CD14-positive monocyte (primary cell): Measurements from ENCODE around the gene DNAJC18. TPM values are rescaled to one million over a fixed set of nuclear protein-coding genes. Genes with fewer than 3 reads are reported as not detected.
A peak's percentile ranks its signal among the peaks of the same experiment; 100 is the strongest.

ENCODE experiments used
- DNase-seq, 3 donors: peaks; one replicate each; pipeline ENCODE4 v3.0.0-alpha.2; 2011 to 2022
- H2AFZ ChIP-seq: 2 replicates; pipeline ENCODE4 v1.6.0; 2012; ENCODE audit warnings: mild to moderate bottlenecking, low read depth, low read length, inconsistent platforms; ENCODE audit not compliant: insufficient read depth, poor library complexity, severe bottlenecking
- H3K27ac ChIP-seq, 2 donors: 1 replicate in 1 of 2; 2 replicates in 1 of 2; pipeline ENCODE4 v1.5.1; 2012 to 2013; ENCODE audit warnings: low read length in 2 of 2, control low read depth in 1 of 2, inconsistent platforms in 1 of 2, low read depth in 1 of 2, mild to moderate bottlenecking in 1 of 2
- H3K27me3 ChIP-seq, 2 donors: one replicate each; pipeline versions ENCODE4 v1.6.0 to v1.6.1; 2011 to 2013; ENCODE audit warnings: low read length in 2 of 2; ENCODE audit not compliant: control insufficient read depth in 2 of 2, insufficient read depth in 2 of 2
- H3K36me3 ChIP-seq, 2 donors: replicated peaks in 1 of 2; 1 replicate in 1 of 2; 2 replicates in 1 of 2; pipeline versions ENCODE4 v1.5.1 to v1.6.1; 2012 to 2013; ENCODE audit warnings: low read length in 2 of 2, control low read depth in 1 of 2, inconsistent platforms in 1 of 2, mild to moderate bottlenecking in 1 of 2; ENCODE audit not compliant: insufficient read depth in 2 of 2, control insufficient read depth in 1 of 2
- H3K4me1 ChIP-seq, 2 donors: 1 replicate in 1 of 2; 2 replicates in 1 of 2; pipeline versions ENCODE4 v1.5.1 to v1.6.1; 2012 to 2013; ENCODE audit warnings: low read length in 2 of 2, control low read depth in 1 of 2, inconsistent platforms in 1 of 2, mild to moderate bottlenecking in 1 of 2, moderate library complexity in 1 of 2; ENCODE audit not compliant: insufficient read depth in 2 of 2, control insufficient read depth in 1 of 2
- H3K4me2 ChIP-seq: replicated peaks from 2 replicates; pipeline ENCODE3; 2012; ENCODE audit warnings: low read length, moderate library complexity, mild to moderate bottlenecking; ENCODE audit not compliant: poor library complexity, severe bottlenecking; ENCODE audit errors: extremely low read depth
- H3K4me3 ChIP-seq, 3 experiments: fragments of 200-600 bp in 1 of 3; sonication (generic) in 1 of 3; replicated peaks in 1 of 3; 1 replicate in 2 of 3; 2 replicates in 1 of 3; pipeline ENCODE4 v1.5.1; 2011 to 2013; ENCODE audit warnings: low read length in 3 of 3, mild to moderate bottlenecking in 3 of 3, control low read depth in 2 of 3, low read depth in 2 of 3, inconsistent platforms in 1 of 3, moderate library complexity in 1 of 3
- H3K79me2 ChIP-seq: 2 replicates; pipeline ENCODE4 v1.6.0; 2012; ENCODE audit warnings: mild to moderate bottlenecking, control low read depth, inconsistent platforms, low read length, moderate library complexity; ENCODE audit not compliant: insufficient read depth
- H3K9ac ChIP-seq: 2 replicates; pipeline ENCODE4 v1.6.0; 2017; ENCODE audit warnings: low read length, mild to moderate bottlenecking; ENCODE audit not compliant: insufficient read depth, poor library complexity, severe bottlenecking
- H3K9me3 ChIP-seq, 2 donors: replicated peaks in 1 of 2; 1 replicate in 1 of 2; 2 replicates in 1 of 2; pipeline versions ENCODE4 v1.5.1 to v1.6.1; 2012 to 2013; ENCODE audit warnings: low read length in 2 of 2, control low read depth in 1 of 2; ENCODE audit not compliant: control insufficient read depth in 1 of 2, insufficient read depth in 1 of 2
- H4K20me1 ChIP-seq: 2 replicates; pipeline ENCODE4 v1.6.0; 2012; ENCODE audit warnings: mild to moderate bottlenecking, low read length, control low read depth, moderate library complexity; ENCODE audit not compliant: insufficient read depth
- H3K27ac Mint-ChIP-seq, 7 donors: one replicate each; pipeline ENCODE4 v1.8.0; 2020; ENCODE audit warnings: mild to moderate bottlenecking in 7 of 7, mixed read lengths in 7 of 7, moderate library complexity in 6 of 7, inconsistent platforms in 2 of 7
- H3K27me3 Mint-ChIP-seq, 3 donors: one replicate each; pipeline ENCODE4 v1.8.0; 2021 to 2022; ENCODE audit warnings: low read depth in 3 of 3, mild to moderate bottlenecking in 3 of 3, mixed read lengths in 3 of 3, moderate library complexity in 3 of 3, inconsistent platforms in 1 of 3
- H3K36me3 Mint-ChIP-seq, 2 donors: one replicate each; pipeline ENCODE4 v1.8.0; 2020; ENCODE audit warnings: mixed read lengths in 2 of 2, inconsistent platforms in 1 of 2, mild to moderate bottlenecking in 1 of 2
- H3K4me1 Mint-ChIP-seq: one replicate; pipeline ENCODE4 v1.8.0; 2020; ENCODE audit warnings: mild to moderate bottlenecking, mixed read lengths
- H3K4me3 Mint-ChIP-seq, 2 donors: one replicate each; pipeline ENCODE4 v1.8.0; 2020; ENCODE audit warnings: mild to moderate bottlenecking in 2 of 2, mixed read lengths in 2 of 2, moderate library complexity in 1 of 2
- H3K9me3 Mint-ChIP-seq, 7 donors: one replicate each; pipeline ENCODE4 v1.8.0; 2020 to 2022; ENCODE audit warnings: mixed read lengths in 7 of 7, mild to moderate bottlenecking in 6 of 7, moderate library complexity in 6 of 7, inconsistent platforms in 2 of 7
- WGBS: methylation state at CpG from one replicate; pipeline ENCODE4 v1.1.5; 2013; ENCODE audit warnings: missing lambda C conversion rate; ENCODE audit not compliant: insufficient coverage; 5-methylcytosine and 5-hydroxymethylcytosine counted together
- intact Hi-C, 2 donors: fragments of 100-400 bp; cut with micrococcal nuclease; formaldehyde crosslinking; loops; one replicate each; pipeline versions ENCODE4 v1.15.0 to v1.15.1; 2023
- polyA plus RNA-seq, 3 donors: library from polyadenylated mRNA; depleted of rRNA in 1 of 3; unstranded in 2 of 3; stranded (reverse) in 1 of 3; fragments of 300-500 nt in 2 of 3; fragments of >200 nt in 1 of 3; fragmentation: Illumina TruSeq in 2 of 3; gene quantifications; 1 replicate in 2 of 3; 2 replicates in 1 of 3; pipeline ENCODE4 v1.2.3, GENCODE V29; 2012 to 2021
- TF ChIP-seq, protein P1 (sequence below): fragments of 200-600 bp; IDR thresholded peaks from one replicate; pipeline ENCODE4 v1.8.0; 2022; ENCODE audit warnings: antibody characterized with exemption, mild to moderate bottlenecking

Gene DNAJC18
- polyA plus RNA-seq, 3 donors: 0.87 to 2.6 (median 2.2) TPM

DNA sequence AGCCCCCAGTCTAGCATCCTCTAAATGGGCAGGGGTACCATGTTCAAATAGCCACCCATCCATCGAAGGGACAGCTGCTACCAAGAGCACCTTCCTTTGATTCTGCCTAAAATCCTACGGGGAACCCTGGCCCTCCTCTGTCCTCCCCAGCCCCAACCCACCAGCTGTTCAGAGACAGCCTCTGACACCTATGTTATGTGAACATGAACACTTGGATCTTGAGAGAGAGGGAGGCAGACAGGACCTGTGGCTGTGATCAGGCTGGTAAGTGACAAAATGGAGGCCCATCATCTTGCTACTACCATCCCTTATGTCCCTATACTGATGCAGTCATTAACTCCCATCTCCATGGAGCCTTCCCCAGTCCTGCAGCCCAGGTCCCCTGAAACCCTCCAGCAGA is 64.4 kb downstream of the DNAJC18 start:
- intact Hi-C loops: no loop called here
- H3K9ac ChIP-seq: no peak overlapping the region
- H3K27me3 Mint-ChIP-seq: peaks cover 0 to 12% (median 0%) of the 10 kb centered on the region in 3 donors
- H2AFZ ChIP-seq: no peak overlapping the region
- H3K4me1 Mint-ChIP-seq: no peaks in the 10 kb centered on the region
- no peaks in the 10 kb centered on the region for H3K79me2 ChIP-seq
- 100% methylated on average over 1 of the region's 2 CpGs for WGBS
- H3K27ac Mint-ChIP-seq: no peak overlapping the region
- H3K27me3 ChIP-seq: no peaks in the 10 kb centered on the region
- H3K4me1 ChIP-seq: no peaks in the 10 kb centered on the region
- no peak overlapping the region for H3K27ac ChIP-seq
- no peak for DNase-seq
- H3K36me3 Mint-ChIP-seq: peaks cover 28 to 50% of the 10 kb centered on the region in 2 donors
- H3K4me3 ChIP-seq: no peak overlapping the region
- peaks cover 2% of the 10 kb centered on the region for H4K20me1 ChIP-seq
- TF ChIP-seq, protein P1, sequence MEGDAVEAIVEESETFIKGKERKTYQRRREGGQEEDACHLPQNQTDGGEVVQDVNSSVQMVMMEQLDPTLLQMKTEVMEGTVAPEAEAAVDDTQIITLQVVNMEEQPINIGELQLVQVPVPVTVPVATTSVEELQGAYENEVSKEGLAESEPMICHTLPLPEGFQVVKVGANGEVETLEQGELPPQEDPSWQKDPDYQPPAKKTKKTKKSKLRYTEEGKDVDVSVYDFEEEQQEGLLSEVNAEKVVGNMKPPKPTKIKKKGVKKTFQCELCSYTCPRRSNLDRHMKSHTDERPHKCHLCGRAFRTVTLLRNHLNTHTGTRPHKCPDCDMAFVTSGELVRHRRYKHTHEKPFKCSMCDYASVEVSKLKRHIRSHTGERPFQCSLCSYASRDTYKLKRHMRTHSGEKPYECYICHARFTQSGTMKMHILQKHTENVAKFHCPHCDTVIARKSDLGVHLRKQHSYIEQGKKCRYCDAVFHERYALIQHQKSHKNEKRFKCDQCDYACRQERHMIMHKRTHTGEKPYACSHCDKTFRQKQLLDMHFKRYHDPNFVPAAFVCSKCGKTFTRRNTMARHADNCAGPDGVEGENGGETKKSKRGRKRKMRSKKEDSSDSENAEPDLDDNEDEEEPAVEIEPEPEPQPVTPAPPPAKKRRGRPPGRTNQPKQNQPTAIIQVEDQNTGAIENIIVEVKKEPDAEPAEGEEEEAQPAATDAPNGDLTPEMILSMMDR: no peak
- no peak overlapping the region for H3K4me2 ChIP-seq
- H3K9me3 ChIP-seq: no peaks in the 10 kb centered on the region
- no peak overlapping the region for H3K4me3 Mint-ChIP-seq
- H3K9me3 Mint-ChIP-seq: peaks cover 0 to 3% (median 0%) of the 10 kb centered on the region in 7 donors
- H3K36me3 ChIP-seq: peaks cover 15 to 37% of the 10 kb centered on the region in 2 donors

- H3K9me3 ChIP-seq: no peaks in the 10 kb centered on the region
- H2AFZ ChIP-seq: no peak overlapping the region
- H4K20me1 ChIP-seq: peaks cover 3% of the 10 kb centered on the region
- no peaks in the 10 kb centered on the region for H3K27me3 ChIP-seq
- no peak overlapping the region for H3K9ac ChIP-seq
- Mint-ChIP-seq H3K27me3 (no peaks in the 10 kb centered on the region), H3K36me3 (peaks cover 47 to 69% of the 10 kb centered on the region in 2 donors), H3K9me3 (peaks cover 0 to 5% (median 0%) of the 10 kb centered on the region in 7 donors), H3K4me3 (no peak overlapping the region), H3K4me1 (no peaks in the 10 kb centered on the region), H3K27ac (peak overlapping the region in 1 of 7 donors; percentile 42)
- H3K4me1 ChIP-seq: no peaks in the 10 kb centered on the region
- peaks cover 39 to 66% of the 10 kb centered on the region in 2 donors for H3K36me3 ChIP-seq
- no peak overlapping the region for H3K4me3 ChIP-seq
- WGBS: no CpG with 5 or more reads among the region's 7 CpGs
- H3K79me2 ChIP-seq: no peaks in the 10 kb centered on the region
- DNase-seq: no peak
- TF ChIP-seq, protein P1: no peak
- H3K4me2 ChIP-seq: no peak overlapping the region
- intact Hi-C loops: no loop called here
- H3K27ac ChIP-seq: no peak overlapping the region
Measured at GRCh38 chr5:139371482-139372435, 67.6 kb downstream of the DNAJC18 start.
